DOHH2 (cell line): Measurements from ENCODE around the gene PLSCR2.

Source experiments
- H3F3A ChIP-seq: fragments of 200-600 bp; sonication (generic), shearing (Covaris generic); 2 replicates; pipeline ENCODE4 v1.6.0; 2016; ENCODE audit warnings: antibody characterized with exemption, mild to moderate bottlenecking; ENCODE audit not compliant: control insufficient read depth, insufficient read depth
- H3K27ac ChIP-seq: fragments of 200-600 bp; sonication (generic); 2 replicates; pipeline ENCODE4 v1.5.1; 2014; ENCODE audit warnings: low read depth, mild to moderate bottlenecking, low read length, moderate library complexity
- H3K27me3 ChIP-seq: fragments of 200-600 bp; sonication (generic); 2 replicates; pipeline ENCODE4 v1.6.1; 2014; ENCODE audit warnings: mild to moderate bottlenecking, low read length, mixed read lengths; ENCODE audit not compliant: control insufficient read depth
- H3K36me3 ChIP-seq: fragments of 200-600 bp; sonication (generic); 2 replicates; pipeline ENCODE4 v1.6.1; 2014; ENCODE audit warnings: mild to moderate bottlenecking, low read length, moderate library complexity, mixed read lengths; ENCODE audit not compliant: control insufficient read depth
- H3K4me1 ChIP-seq: fragments of 200-600 bp; sonication (generic); 2 replicates; pipeline ENCODE4 v1.6.1; 2014; ENCODE audit warnings: mild to moderate bottlenecking, low read length, mixed read lengths; ENCODE audit not compliant: control insufficient read depth
- H3K4me2 ChIP-seq: fragments of 200-600 bp; sonication (generic); 2 replicates; pipeline ENCODE4 v1.6.0; 2014; ENCODE audit warnings: mild to moderate bottlenecking, low read length, moderate library complexity
- H3K4me3 ChIP-seq: fragments of 200-600 bp; sonication (generic); 2 replicates; pipeline ENCODE4 v1.5.1; 2014; ENCODE audit warnings: mild to moderate bottlenecking, low read length, mixed read lengths
- H3K79me2 ChIP-seq: fragments of 200-600 bp; sonication (generic); 2 replicates; pipeline ENCODE4 v1.6.1; 2014; ENCODE audit warnings: mild to moderate bottlenecking, low read length, mixed read lengths; ENCODE audit not compliant: control insufficient read depth
- H3K9me2 ChIP-seq: fragments of 200-600 bp; sonication (generic); replicated peaks from 2 replicates; pipeline ENCODE4 v1.6.1; 2014; ENCODE audit warnings: mild to moderate bottlenecking, low read length, mixed read lengths; ENCODE audit not compliant: control insufficient read depth
- H3K9me3 ChIP-seq: fragments of 200-600 bp; sonication (generic); 2 replicates; pipeline ENCODE4 v1.6.1; 2014; ENCODE audit warnings: antibody characterized with exemption, low read length, mixed read lengths; ENCODE audit not compliant: control insufficient read depth, insufficient read depth
- H4K20me1 ChIP-seq: fragments of 200-600 bp; sonication (generic); 2 replicates; pipeline ENCODE4 v1.6.0; 2014; ENCODE audit warnings: low read depth, mild to moderate bottlenecking, antibody characterized with exemption, low read length, moderate library complexity; ENCODE audit not compliant: control insufficient read depth, insufficient read depth
- EZH2phosphoT487 ChIP-seq: fragments of 200-600 bp; sonication (generic); IDR thresholded peaks from 2 replicates; pipeline ENCODE4 v1.6.1; 2017; ENCODE audit warnings: borderline replicate concordance, mild to moderate bottlenecking, antibody characterized with exemption, low read length, moderate library complexity, mixed read lengths
- TF ChIP-seq, protein P1 (sequence below): fragments of 200-600 bp; sonication (generic); IDR thresholded peaks from one replicate; pipeline ENCODE4 v1.5.1; 2014; ENCODE audit warnings: antibody characterized with exemption, mild to moderate bottlenecking, low read depth, low read length; ENCODE audit not compliant: poor library complexity, severe bottlenecking

Gene PLSCR2

GRCh38 chr3:146493221-146493620 is 23.9 kb upstream of the PLSCR2 start:
- Histone ChIP-seq H3F3A (no peaks in the 10 kb centered on the region), H3K9me2 (no peaks in the 10 kb centered on the region), H4K20me1 (no peaks in the 10 kb centered on the region), H3K4me3 (no peak overlapping the region), H3K4me1 (no peaks in the 10 kb centered on the region), H3K79me2 (no peaks in the 10 kb centered on the region), H3K27me3 (no peaks in the 10 kb centered on the region; the same call in 1 of the 2 replicates), H3K4me2 (no peak overlapping the region), H3K36me3 (no peaks in the 10 kb centered on the region), H3K9me3 (no peaks in the 10 kb centered on the region; the same call in 1 of the 2 replicates), H3K27ac (no peak overlapping the region)
- TF ChIP-seq EZH2phosphoT487 = no peak
- TF ChIP-seq, protein P1, sequence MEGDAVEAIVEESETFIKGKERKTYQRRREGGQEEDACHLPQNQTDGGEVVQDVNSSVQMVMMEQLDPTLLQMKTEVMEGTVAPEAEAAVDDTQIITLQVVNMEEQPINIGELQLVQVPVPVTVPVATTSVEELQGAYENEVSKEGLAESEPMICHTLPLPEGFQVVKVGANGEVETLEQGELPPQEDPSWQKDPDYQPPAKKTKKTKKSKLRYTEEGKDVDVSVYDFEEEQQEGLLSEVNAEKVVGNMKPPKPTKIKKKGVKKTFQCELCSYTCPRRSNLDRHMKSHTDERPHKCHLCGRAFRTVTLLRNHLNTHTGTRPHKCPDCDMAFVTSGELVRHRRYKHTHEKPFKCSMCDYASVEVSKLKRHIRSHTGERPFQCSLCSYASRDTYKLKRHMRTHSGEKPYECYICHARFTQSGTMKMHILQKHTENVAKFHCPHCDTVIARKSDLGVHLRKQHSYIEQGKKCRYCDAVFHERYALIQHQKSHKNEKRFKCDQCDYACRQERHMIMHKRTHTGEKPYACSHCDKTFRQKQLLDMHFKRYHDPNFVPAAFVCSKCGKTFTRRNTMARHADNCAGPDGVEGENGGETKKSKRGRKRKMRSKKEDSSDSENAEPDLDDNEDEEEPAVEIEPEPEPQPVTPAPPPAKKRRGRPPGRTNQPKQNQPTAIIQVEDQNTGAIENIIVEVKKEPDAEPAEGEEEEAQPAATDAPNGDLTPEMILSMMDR = no peak

GRCh38 chr3:146491303-146491702 is 21.9 kb upstream of the PLSCR2 start:
- no peaks in the 10 kb centered on the region for H3F3A ChIP-seq
- no peaks in the 10 kb centered on the region for H3K9me2 ChIP-seq
- H4K20me1 ChIP-seq = no peaks in the 10 kb centered on the region
- H3K27me3 ChIP-seq = no peaks in the 10 kb centered on the region; the same call in 1 of the 2 replicates
- no peak overlapping the region for H3K27ac ChIP-seq
- H3K4me2 ChIP-seq = no peak overlapping the region
- H3K36me3 ChIP-seq = no peaks in the 10 kb centered on the region
- no peaks in the 10 kb centered on the region for H3K79me2 ChIP-seq
- no peak for TF ChIP-seq EZH2phosphoT487
- TF ChIP-seq, protein P1 = no peak
- no peaks in the 10 kb centered on the region for H3K9me3 ChIP-seq
- H3K4me1 ChIP-seq = no peaks in the 10 kb centered on the region
- no peak overlapping the region for H3K4me3 ChIP-seq

GRCh38 chr3:146485297-146485696 is 15.9 kb upstream of the PLSCR2 start:
- no peaks in the 10 kb centered on the region for H4K20me1 ChIP-seq
- TF ChIP-seq, protein P1 = no peak
- no peak for TF ChIP-seq EZH2phosphoT487
- H3K27me3 ChIP-seq = no peaks in the 10 kb centered on the region
- no peak overlapping the region for H3K4me3 ChIP-seq
- no peaks in the 10 kb centered on the region for H3K79me2 ChIP-seq
- no peaks in the 10 kb centered on the region for H3K9me3 ChIP-seq
- no peak overlapping the region for H3K4me2 ChIP-seq
- H3K9me2 ChIP-seq = no peaks in the 10 kb centered on the region
- no peaks in the 10 kb centered on the region for H3F3A ChIP-seq
- no peak overlapping the region for H3K27ac ChIP-seq
- H3K36me3 ChIP-seq = no peaks in the 10 kb centered on the region
- H3K4me1 ChIP-seq = no peaks in the 10 kb centered on the region
